OCI-LY7 (cell line): ENCODE results near the gene OTOP1.

Experiments used
- CTCF ChIP-seq: fragments of 200-600 bp; sonication (generic); conservative IDR thresholded peaks from 2 replicates; pipeline ENCODE4 v1.5.1; 2014; ENCODE audit warnings: mild to moderate bottlenecking, antibody characterized with exemption, low read length, moderate library complexity, mixed read lengths
- EZH2phosphoT487 ChIP-seq: fragments of 200-600 bp; sonication (generic); IDR thresholded peaks from 2 replicates; pipeline ENCODE4 v1.6.1; 2018; ENCODE audit warnings: low read depth, borderline replicate concordance, mild to moderate bottlenecking, mixed run types, antibody characterized with exemption, low read length, moderate library complexity, mixed read lengths

GRCh38 chr4:4248029-4248884, 21.5 kb upstream of the OTOP1 start, which contains the start of gene TMEM128:
- TF ChIP-seq CTCF = peak; percentile 23; the same call in 1 of the 2 replicates
- TF ChIP-seq EZH2phosphoT487 = no peak
